ENCODE results near the gene PLEKHM2. TPM values are rescaled to one million over a fixed set of nuclear protein-coding genes. Genes with fewer than 3 reads are reported as not detected.

PLEKHM2 gene
- polyA plus RNA-seq, 1 donor (not counting 4 experiments of a cell fraction or from before 2014, with no cell fraction given) = 30.0 TPM

GRCh38 chr1:15742339-15742801 lies 58.2 kb downstream of the PLEKHM2 start, which contains the start of gene TMEM82:
Gene TMEM82 (plus strand): TSS chr1:15742499. CDS start chr1:15742560, 61 bp downstream.
- dilution Hi-C loops (cut with MboI; ENCODE audit: extremely low pct_ligation_motif_present, low sequenced_read_pairs) = no loop called here
- no peak for TF ChIP-seq EZH2 (IDR thresholded peaks at IDR 0.05; ENCODE audit: low read length)
- no peak for TF ChIP-seq CTCF (optimal IDR thresholded peaks at IDR 0.05 in 1 of 3, IDR thresholded peaks at IDR 0.05 in 1 of 3, conservative IDR thresholded peaks at IDR 0.05 in 1 of 3; ENCODE audit: extremely low read depth in 1 of 3, insufficient read depth in 2 of 3, low read length in 3 of 3)
- H3K27ac ChIP-seq (ENCODE audit: control insufficient read depth, insufficient read depth, low read length) = no peak within 1 kb of the TSS
- FAIRE-seq (no peak), DNase-seq (ENCODE audit: low read depth, low spot score) (no peak)
- no peaks in the 10 kb centered on the region for H3K9me1 ChIP-seq (ENCODE audit: control insufficient read depth, extremely low read depth, insufficient read depth, low read length)
- peaks cover 0 to 6% of the 10 kb centered on the region in 2 experiments for H3K36me3 ChIP-seq (ENCODE audit: control insufficient read depth in 2 of 2, extremely low read depth in 1 of 2, insufficient read depth in 2 of 2, low read length in 2 of 2)
- no peak within 1 kb of the TSS for H3K4me2 ChIP-seq (ENCODE audit: control insufficient read depth, extremely low read depth, insufficient read depth, low read depth, low read length)
- no peak within 1 kb of the TSS for H3K4me3 ChIP-seq (ENCODE audit: control insufficient read depth in 2 of 3, extremely low read depth in 1 of 3, insufficient read depth in 2 of 3, low read depth in 1 of 3, low read length in 3 of 3)
- H3K27me3 ChIP-seq (ENCODE audit: control insufficient read depth, extremely low read depth, insufficient read depth, low read length) = no peaks in the 10 kb centered on the region
- no peak within 1 kb of the TSS for H2AFZ ChIP-seq (ENCODE audit: control insufficient read depth, low read length)
- H3K4me1 ChIP-seq (ENCODE audit: control insufficient read depth, extremely low read depth, insufficient read depth, low read length) = peaks cover 5% of the 10 kb centered on the region
- no peaks in the 10 kb centered on the region for H3K9me3 ChIP-seq (ENCODE audit: control insufficient read depth, low read depth, low read length)
- no peaks in the 10 kb centered on the region for H4K20me1 ChIP-seq (ENCODE audit: control insufficient read depth, extremely low read depth, insufficient read depth, low read length)
- no peaks in the 10 kb centered on the region for H3K79me2 ChIP-seq (ENCODE audit: control insufficient read depth, insufficient read depth, low read length)
- H3K9ac ChIP-seq (ENCODE audit: control insufficient read depth, extremely low read depth, insufficient read depth, low read length) = no peak within 1 kb of the TSS

GRCh38 chr1:15744122-15744679 lies 60.1 kb downstream of the PLEKHM2 start:
- H3K79me2 ChIP-seq (ENCODE audit: control insufficient read depth, insufficient read depth, low read length) = no peaks in the 10 kb centered on the region
- no peak overlapping the region for H3K9ac ChIP-seq (ENCODE audit: control insufficient read depth, extremely low read depth, insufficient read depth, low read length)
- dilution Hi-C loops (cut with MboI; ENCODE audit: extremely low pct_ligation_motif_present, low sequenced_read_pairs) = no loop called here
- no peak overlapping the region for H3K4me3 ChIP-seq (ENCODE audit: control insufficient read depth in 2 of 3, extremely low read depth in 1 of 3, insufficient read depth in 2 of 3, low read depth in 1 of 3, low read length in 3 of 3)
- peaks cover 5% of the 10 kb centered on the region for H3K4me1 ChIP-seq (ENCODE audit: control insufficient read depth, extremely low read depth, insufficient read depth, low read length)
- H3K36me3 ChIP-seq (ENCODE audit: control insufficient read depth in 2 of 2, extremely low read depth in 1 of 2, insufficient read depth in 2 of 2, low read length in 2 of 2) = peaks cover 0 to 3% of the 10 kb centered on the region in 2 experiments
- H4K20me1 ChIP-seq (ENCODE audit: control insufficient read depth, extremely low read depth, insufficient read depth, low read length) = no peaks in the 10 kb centered on the region
- no peak for DNase-seq (ENCODE audit: low read depth, low spot score)
- H3K4me2 ChIP-seq (ENCODE audit: control insufficient read depth, extremely low read depth, insufficient read depth, low read depth, low read length) = no peak overlapping the region
- no peak overlapping the region for H2AFZ ChIP-seq (ENCODE audit: control insufficient read depth, low read length)
- TF ChIP-seq EZH2 (IDR thresholded peaks at IDR 0.05; ENCODE audit: low read length) = no peak
- TF ChIP-seq CTCF (optimal IDR thresholded peaks at IDR 0.05 in 1 of 3, IDR thresholded peaks at IDR 0.05 in 1 of 3, conservative IDR thresholded peaks at IDR 0.05 in 1 of 3; ENCODE audit: extremely low read depth in 1 of 3, insufficient read depth in 2 of 3, low read length in 3 of 3) = no peak
- H3K9me1 ChIP-seq (ENCODE audit: control insufficient read depth, extremely low read depth, insufficient read depth, low read length) = no peaks in the 10 kb centered on the region
- no peaks in the 10 kb centered on the region for H3K27me3 ChIP-seq (ENCODE audit: control insufficient read depth, extremely low read depth, insufficient read depth, low read length)
- no peak overlapping the region for H3K27ac ChIP-seq (ENCODE audit: control insufficient read depth, insufficient read depth, low read length)
- no peak for FAIRE-seq
- no peaks in the 10 kb centered on the region for H3K9me3 ChIP-seq (ENCODE audit: control insufficient read depth, low read depth, low read length)

Data from keratinocyte (primary cell).